ENCODE results near the gene EXOSC9.

Gene EXOSC9

DNA sequence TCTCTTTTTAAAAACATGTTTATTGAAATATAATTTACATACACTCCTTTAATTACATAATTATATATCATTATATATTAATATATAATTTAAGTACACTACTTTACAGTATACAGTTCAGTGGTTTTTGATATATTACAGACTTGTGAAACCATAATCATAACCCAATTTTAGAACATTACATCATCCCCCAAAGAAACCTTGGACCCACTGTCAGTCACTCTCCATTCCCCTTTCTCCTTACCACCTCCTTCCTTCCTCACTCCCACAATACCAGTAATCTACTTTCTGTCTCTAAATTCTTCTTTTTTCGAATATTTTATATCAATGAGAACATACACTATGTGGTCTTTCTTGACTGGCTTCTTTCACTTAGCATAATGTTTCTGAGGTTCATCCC is 17.9 kb upstream of the EXOSC9 start:
- DNase-seq, result no peak
- Histone ChIP-seq H3K4me3 (ENCODE audit: low read depth, low read length) (no peak overlapping the region), H3K27me3 (ENCODE audit: insufficient read depth, low read depth, severe bottlenecking) (no peaks in the 10 kb centered on the region), H3K36me3 (no peaks in the 10 kb centered on the region), H3K27ac (no peak overlapping the region), H3K9me3 (ENCODE audit: severe bottlenecking) (no peaks in the 10 kb centered on the region)
- TF ChIP-seq, protein P1, sequence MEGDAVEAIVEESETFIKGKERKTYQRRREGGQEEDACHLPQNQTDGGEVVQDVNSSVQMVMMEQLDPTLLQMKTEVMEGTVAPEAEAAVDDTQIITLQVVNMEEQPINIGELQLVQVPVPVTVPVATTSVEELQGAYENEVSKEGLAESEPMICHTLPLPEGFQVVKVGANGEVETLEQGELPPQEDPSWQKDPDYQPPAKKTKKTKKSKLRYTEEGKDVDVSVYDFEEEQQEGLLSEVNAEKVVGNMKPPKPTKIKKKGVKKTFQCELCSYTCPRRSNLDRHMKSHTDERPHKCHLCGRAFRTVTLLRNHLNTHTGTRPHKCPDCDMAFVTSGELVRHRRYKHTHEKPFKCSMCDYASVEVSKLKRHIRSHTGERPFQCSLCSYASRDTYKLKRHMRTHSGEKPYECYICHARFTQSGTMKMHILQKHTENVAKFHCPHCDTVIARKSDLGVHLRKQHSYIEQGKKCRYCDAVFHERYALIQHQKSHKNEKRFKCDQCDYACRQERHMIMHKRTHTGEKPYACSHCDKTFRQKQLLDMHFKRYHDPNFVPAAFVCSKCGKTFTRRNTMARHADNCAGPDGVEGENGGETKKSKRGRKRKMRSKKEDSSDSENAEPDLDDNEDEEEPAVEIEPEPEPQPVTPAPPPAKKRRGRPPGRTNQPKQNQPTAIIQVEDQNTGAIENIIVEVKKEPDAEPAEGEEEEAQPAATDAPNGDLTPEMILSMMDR (IDR thresholded peaks at IDR 0.05; ENCODE audit: low read depth, low read length), result no peak

DNA sequence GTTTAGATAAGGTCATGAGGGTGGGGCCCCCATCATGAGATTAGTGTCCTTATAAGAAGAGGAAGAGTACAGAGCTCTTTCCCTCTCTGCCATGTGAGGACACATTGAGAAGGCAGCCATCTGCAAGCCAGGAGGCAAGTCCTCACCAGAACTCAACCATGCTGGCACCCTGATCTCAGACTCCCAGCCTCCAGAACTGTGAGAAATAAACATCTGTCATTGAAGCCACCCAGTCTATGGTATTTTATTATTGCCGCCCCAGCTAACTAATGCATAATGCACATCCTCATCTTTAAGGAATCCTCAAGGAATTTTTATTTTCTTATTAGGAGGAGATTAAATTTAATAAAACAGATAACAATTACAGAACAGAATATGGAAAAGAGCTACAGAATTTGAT is 16.7 kb upstream of the EXOSC9 start:
- H3K9me3 ChIP-seq (ENCODE audit: severe bottlenecking), result no peaks in the 10 kb centered on the region
- no peak overlapping the region for H3K4me3 ChIP-seq (ENCODE audit: low read depth, low read length)
- DNase-seq, result no peak
- no peak overlapping the region for H3K27ac ChIP-seq
- H3K27me3 ChIP-seq (ENCODE audit: insufficient read depth, low read depth, severe bottlenecking), result no peaks in the 10 kb centered on the region
- H3K36me3 ChIP-seq, result no peaks in the 10 kb centered on the region
- TF ChIP-seq, protein P1 (IDR thresholded peaks at IDR 0.05; ENCODE audit: low read depth, low read length), result no peak

DNA sequence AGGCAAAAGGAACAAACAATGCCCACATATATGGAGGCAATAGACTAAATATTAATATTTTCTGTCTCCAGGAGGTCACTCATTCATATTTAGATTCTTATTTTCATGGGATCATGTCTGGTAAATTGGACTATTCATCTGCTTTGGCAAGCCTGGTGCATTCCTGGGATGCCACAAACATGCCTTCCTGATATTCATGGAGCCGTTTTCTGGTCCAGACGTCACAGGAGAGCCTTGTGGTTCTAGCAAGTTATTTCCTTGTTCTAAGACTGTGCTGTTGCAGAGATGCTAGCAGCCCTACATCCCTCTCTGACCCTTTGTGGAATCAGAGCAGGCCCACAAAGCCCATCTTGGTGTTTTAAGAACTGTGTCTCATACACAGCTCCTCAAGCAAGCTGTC is 16.1 kb upstream of the EXOSC9 start:
- Histone ChIP-seq H3K36me3 (no peaks in the 10 kb centered on the region), H3K27ac (no peak overlapping the region), H3K27me3 (ENCODE audit: insufficient read depth, low read depth, severe bottlenecking) (no peaks in the 10 kb centered on the region), H3K4me3 (ENCODE audit: low read depth, low read length) (no peak overlapping the region), H3K9me3 (ENCODE audit: severe bottlenecking) (no peaks in the 10 kb centered on the region)
- TF ChIP-seq, protein P1 (IDR thresholded peaks at IDR 0.05; ENCODE audit: low read depth, low read length), result no peak
- no peak for DNase-seq

DNA sequence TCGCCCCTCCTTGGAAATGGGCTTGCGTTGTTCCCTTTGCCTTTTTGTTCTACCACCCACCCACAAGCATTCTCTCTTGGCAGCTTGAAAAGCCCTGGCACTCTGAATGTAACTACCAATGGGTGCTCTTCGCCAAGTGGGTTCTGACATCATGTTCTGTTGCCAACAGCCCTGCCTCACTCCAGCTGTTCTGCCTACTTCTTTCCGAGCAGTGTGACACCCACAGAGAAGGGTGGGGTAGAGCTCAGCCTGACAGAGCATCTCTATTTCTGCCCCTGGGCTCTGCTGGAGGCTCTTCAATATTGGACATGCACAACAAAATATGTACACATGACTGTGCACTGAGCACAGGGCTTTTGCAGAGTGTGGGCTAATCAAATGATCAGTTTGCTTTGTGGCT is 15.6 kb upstream of the EXOSC9 start:
- Histone ChIP-seq H3K36me3 (no peaks in the 10 kb centered on the region), H3K27ac (no peak overlapping the region), H3K27me3 (ENCODE audit: insufficient read depth, low read depth, severe bottlenecking) (no peaks in the 10 kb centered on the region), H3K9me3 (ENCODE audit: severe bottlenecking) (no peaks in the 10 kb centered on the region), H3K4me3 (ENCODE audit: low read depth, low read length) (no peak overlapping the region)
- no peak for DNase-seq
- TF ChIP-seq, protein P1 (IDR thresholded peaks at IDR 0.05; ENCODE audit: low read depth, low read length), result no peak

DNA sequence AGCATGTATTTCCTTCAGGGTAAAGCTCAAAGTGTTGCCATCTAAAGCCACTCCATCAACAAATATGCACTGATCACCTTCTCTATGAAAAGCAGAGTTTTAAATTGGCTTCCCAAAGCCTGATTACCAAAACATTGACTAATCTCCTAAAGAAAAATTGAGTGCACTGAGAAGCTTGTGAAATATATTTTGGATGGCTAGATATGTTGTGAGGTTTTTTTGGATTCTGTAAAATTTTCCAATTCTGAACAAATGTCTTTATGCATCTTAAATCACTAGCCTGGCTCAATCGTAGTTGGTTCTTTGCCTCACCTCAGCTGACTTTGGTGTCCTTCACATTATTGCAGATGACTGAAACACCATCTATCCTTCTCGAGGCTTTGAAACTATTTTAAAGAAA is 14.9 kb upstream of the EXOSC9 start:
- H3K4me3 ChIP-seq (ENCODE audit: low read depth, low read length), result no peak overlapping the region
- no peaks in the 10 kb centered on the region for H3K9me3 ChIP-seq (ENCODE audit: severe bottlenecking)
- TF ChIP-seq, protein P1 (IDR thresholded peaks at IDR 0.05; ENCODE audit: low read depth, low read length), result no peak
- H3K36me3 ChIP-seq, result no peaks in the 10 kb centered on the region
- DNase-seq, result no peak
- no peak overlapping the region for H3K27ac ChIP-seq
- H3K27me3 ChIP-seq (ENCODE audit: insufficient read depth, low read depth, severe bottlenecking), result no peaks in the 10 kb centered on the region

DNA sequence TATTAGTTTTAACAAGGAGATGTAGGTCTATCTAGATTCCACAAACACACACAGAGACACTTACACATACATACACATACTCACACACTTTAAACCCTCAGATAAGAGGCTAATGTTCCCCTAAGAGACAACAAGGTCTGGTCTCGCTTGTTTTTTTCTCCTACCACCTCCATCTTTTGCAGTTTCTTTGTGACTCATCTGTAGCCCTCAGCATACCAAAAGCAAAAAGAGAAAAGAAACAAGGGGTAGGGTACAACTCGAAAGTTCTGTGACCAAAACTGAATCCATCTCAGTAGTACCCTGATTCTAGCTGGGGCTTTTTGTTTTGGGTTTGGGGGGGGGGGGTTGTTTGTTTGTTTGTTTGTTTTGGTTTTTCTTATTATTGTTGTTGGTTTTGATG is 12.2 kb upstream of the EXOSC9 start:
- DNase-seq, result no peak
- Histone ChIP-seq H3K27ac (no peak overlapping the region), H3K27me3 (ENCODE audit: insufficient read depth, low read depth, severe bottlenecking) (no peaks in the 10 kb centered on the region)

More for the DNA sequence above, 12.2 kb upstream of the EXOSC9 start:
- Histone ChIP-seq H3K9me3 (ENCODE audit: severe bottlenecking) (no peaks in the 10 kb centered on the region), H3K36me3 (no peaks in the 10 kb centered on the region), H3K4me3 (ENCODE audit: low read depth, low read length) (no peak overlapping the region)
- TF ChIP-seq, protein P1 (IDR thresholded peaks at IDR 0.05; ENCODE audit: low read depth, low read length), result no peak
